G401.6 (cell line): Measurements from ENCODE around the gene SGMS1.
"Not testable (repeated sequence)": the region's sequence is repeated elsewhere in the genome, so short reads cannot be mapped to it uniquely, and the experiment has no call there.

ENCODE experiments used
- FAIRE-seq: peaks from 2 replicates; lab custom pipeline; 2012; peaks lifted over from hg19 to GRCh38; lab: Jason Lieb, UNC

The SGMS1 gene

GRCh38 chr10:50623663-50624412 lies at the start of gene SGMS1:
SGMS1 (minus strand) TSS chr10:50623956; CDS start chr10:50344114, 279,842 bp downstream.
- no peak for FAIRE-seq

- not testable (repeated sequence) for FAIRE-seq
Observed at GRCh38 chr10:50672152-50672551, 48.4 kb upstream of the SGMS1 start.

GRCh38 chr10:50671645-50672044 lies 47.9 kb upstream of the SGMS1 start:
- not testable (repeated sequence) for FAIRE-seq

GRCh38 chr10:50669957-50670356 lies 46.2 kb upstream of the SGMS1 start:
- not testable (repeated sequence) for FAIRE-seq

- not testable (repeated sequence) for FAIRE-seq
Observed at GRCh38 chr10:50667353-50667752, 43.6 kb upstream of the SGMS1 start.

GRCh38 chr10:50662420-50662819 lies 38.7 kb upstream of the SGMS1 start:
- FAIRE-seq: not testable (repeated sequence)

GRCh38 chr10:50661563-50661962 lies 37.8 kb upstream of the SGMS1 start:
- FAIRE-seq: not testable (repeated sequence)

GRCh38 chr10:50659865-50660730 lies 36.3 kb upstream of the SGMS1 start:
- not testable (repeated sequence) for FAIRE-seq

GRCh38 chr10:50659016-50659864 lies 35.5 kb upstream of the SGMS1 start:
- FAIRE-seq: not testable (repeated sequence)

GRCh38 chr10:50658165-50658564 lies 34.4 kb upstream of the SGMS1 start:
- no peak for FAIRE-seq

GRCh38 chr10:50653758-50654157 lies 30.0 kb upstream of the SGMS1 start:
- no peak for FAIRE-seq

- FAIRE-seq: no peak
Observed at GRCh38 chr10:50653142-50653541, 29.4 kb upstream of the SGMS1 start.

- FAIRE-seq: no peak
Observed at GRCh38 chr10:50651808-50652207, 28.1 kb upstream of the SGMS1 start.

- FAIRE-seq: no peak
Observed at GRCh38 chr10:50650481-50650880, 26.7 kb upstream of the SGMS1 start.

GRCh38 chr10:50648935-50649227 lies 25.1 kb upstream of the SGMS1 start:
- FAIRE-seq: no peak

GRCh38 chr10:50648089-50648934 lies 24.6 kb upstream of the SGMS1 start:
- FAIRE-seq: no peak

GRCh38 chr10:50647350-50647749 lies 23.6 kb upstream of the SGMS1 start:
- not testable (repeated sequence) for FAIRE-seq

- no peak for FAIRE-seq
Observed at GRCh38 chr10:50645236-50645635, 21.5 kb upstream of the SGMS1 start.

GRCh38 chr10:50641626-50642025 lies 17.9 kb upstream of the SGMS1 start:
- no peak for FAIRE-seq

- FAIRE-seq: no peak
Observed at GRCh38 chr10:50640238-50640637, 16.5 kb upstream of the SGMS1 start.
